HG03025 (cell line): ENCODE measurements around the gene SCAPER.
"Not testable (repeated sequence)": the region's sequence is repeated elsewhere in the genome, so short reads cannot be mapped to it uniquely, and the experiment has no call there.

Experiments
- ATAC-seq: cut with Tn5 transposase; IDR thresholded peaks from one replicate; pipeline ENCODE4 v1.9.1; 2021; ENCODE audit warnings: mild to moderate bottlenecking, moderate library complexity; ENCODE audit not compliant: unreplicated experiment, low FRiP score

Gene SCAPER

DNA sequence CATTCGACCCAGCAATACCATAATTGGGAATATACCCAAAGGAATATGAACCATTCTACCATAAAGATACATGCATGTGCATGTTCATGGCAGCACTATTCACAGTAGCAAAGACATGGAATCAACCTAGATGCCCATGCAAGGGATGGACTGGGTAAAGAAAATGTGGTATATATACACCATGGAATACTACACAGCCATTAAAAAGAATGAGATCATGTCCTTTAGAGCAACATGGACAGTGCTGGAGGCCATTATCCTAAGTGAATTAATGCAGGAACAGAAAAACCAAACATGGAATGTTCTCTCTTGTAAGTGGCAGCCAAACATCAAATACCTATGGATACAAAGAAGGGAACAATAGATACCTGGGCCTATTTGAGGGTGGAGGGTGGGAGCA, 601.2 kb downstream of the SCAPER start:
- ATAC-seq = no peak

DNA sequence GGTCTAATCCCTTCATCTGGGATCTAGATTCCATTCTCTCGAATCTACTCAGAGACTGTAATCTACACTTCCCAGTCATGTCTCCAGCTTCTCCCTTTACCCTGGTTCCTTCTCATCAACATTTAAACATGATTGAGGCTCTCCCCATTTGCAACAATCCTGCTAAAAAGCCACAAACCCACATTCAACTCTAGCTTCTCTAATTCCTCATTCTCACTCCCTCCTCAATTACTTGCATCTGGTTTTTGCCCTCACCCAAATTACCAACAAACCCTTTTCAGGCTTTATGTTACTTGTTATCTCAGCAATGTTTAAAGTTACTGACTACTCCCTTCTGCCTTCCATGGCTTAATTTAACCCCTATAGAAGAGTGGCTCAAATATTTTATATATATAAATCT, 605.4 kb downstream of the SCAPER start:
- ATAC-seq = no peak

DNA sequence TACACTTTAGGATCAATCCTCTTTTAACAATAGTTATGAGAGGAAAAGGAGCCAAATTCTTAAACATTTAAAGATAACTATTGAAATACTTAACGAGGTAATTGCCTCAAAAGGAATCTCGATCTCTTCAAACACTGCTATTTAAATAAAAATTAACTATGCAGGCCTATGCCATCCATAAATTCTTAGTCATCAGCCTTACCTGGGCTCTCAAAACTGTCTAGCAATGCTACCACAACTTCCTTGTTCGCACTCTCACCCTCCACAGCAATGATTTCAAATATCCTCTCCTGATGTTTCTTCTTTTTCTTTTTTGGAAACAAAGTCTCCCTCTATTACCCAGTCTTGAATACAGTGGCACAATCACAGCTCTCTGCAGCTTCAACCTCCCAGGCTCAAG, 606.2 kb downstream of the SCAPER start:
- ATAC-seq = no peak

DNA sequence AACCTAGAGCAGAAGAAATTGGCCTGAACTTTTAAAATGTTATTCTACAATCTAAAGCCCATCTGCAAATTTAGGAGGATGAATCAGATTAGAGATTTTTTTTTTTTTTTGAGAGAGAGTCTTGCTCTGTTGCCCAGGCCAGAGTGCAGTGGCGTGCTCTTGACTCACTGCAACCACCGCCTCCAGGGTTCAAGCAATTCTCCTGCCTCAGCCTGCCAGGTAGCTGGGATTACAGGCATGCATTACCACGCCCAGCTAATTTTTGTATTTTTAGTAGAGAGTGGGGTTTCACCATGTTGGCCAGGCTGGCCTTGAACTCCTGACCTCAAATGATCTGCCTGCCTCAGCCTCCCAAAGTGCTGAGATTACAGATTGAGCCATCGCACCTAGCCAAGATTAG, 607.2 kb downstream of the SCAPER start:
- not testable (repeated sequence) for ATAC-seq
